GM08714 (cell line): Measurements from ENCODE around the gene LCN12.

ENCODE experiments used
- H3K4me3 ChIP-seq: fragments of 200-500 bp; sonication (Bioruptor generic); 2 replicates; pipeline ENCODE4 v1.5.1; 2014; ENCODE audit warnings: mild to moderate bottlenecking, low read length, inconsistent platforms
- ZNF274 ChIP-seq: IDR thresholded peaks from 2 replicates; pipeline ENCODE4 v1.6.1; 2012; ENCODE audit warnings: mild to moderate bottlenecking, low read depth, low read length

Gene LCN12

DNA sequence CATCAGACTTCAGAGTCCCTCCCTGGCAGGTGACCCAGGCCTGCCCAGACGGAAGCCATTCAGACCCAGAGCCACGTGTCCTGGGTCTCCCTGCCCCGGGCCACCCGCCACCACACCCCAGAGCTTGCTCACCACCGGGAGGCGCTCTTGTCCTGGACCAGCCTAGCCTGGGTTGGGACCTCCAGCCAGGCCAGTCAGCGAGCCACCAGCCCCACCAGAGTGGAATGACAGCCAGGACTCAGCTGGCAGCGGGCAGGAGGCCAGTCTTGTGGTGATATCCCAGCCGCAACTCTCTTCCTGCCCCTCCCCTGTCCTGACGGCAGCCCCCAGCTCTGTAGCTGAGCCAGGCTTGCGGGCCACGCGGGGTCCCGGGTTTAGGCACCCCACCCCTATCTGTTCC, 23.6 kb downstream of the LCN12 start:
- no peak for TF ChIP-seq ZNF274
- H3K4me3 ChIP-seq: no peak overlapping the region

- H3K4me3 ChIP-seq: no peak within 1 kb of the TSS
- TF ChIP-seq ZNF274: no peak
Measured at GRCh38 chr9:136977223-136977622, 25.1 kb downstream of the LCN12 start, which contains the start of gene PTGDS. TSS of gene PTGDS (plus strand) at chr9:136977504. CDS start at chr9:136977579, 75 bp downstream.

GRCh38 chr9:136977649-136978072, 25.6 kb downstream of the LCN12 start:
- TF ChIP-seq ZNF274: no peak
- no peak overlapping the region for H3K4me3 ChIP-seq

- TF ChIP-seq ZNF274: no peak
Measured at GRCh38 chr9:136978073-136978864, 26.2 kb downstream of the LCN12 start.

DNA sequence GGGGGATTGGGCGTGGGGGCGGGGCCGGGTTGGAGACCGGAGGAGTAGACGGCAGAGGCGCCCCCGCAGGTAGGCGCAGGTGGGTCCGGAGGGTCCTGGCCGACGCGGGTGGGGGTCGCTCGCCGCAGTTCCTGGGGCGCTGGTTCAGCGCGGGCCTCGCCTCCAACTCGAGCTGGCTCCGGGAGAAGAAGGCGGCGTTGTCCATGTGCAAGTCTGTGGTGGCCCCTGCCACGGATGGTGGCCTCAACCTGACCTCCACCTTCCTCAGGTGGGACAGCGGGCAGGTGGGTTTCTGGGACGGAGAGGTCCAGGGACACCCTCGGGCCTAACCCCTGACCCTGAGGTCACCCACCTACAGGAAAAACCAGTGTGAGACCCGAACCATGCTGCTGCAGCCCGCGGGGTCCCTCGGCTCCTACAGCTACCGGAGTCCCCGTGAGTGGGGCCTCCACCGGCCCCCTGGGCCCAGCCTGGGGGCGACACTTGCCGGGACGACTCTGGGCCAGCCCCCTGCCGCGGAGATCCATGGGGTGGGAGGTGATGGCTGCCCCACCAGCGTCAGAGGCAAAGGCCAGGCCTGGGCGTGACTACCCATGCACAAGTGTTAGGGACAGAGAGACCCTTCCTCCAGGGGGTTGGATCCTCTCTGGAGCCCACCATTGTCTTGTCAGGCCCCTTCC, 26.9 kb downstream of the LCN12 start:
- no peak for TF ChIP-seq ZNF274
- no peak overlapping the region for H3K4me3 ChIP-seq

More at GRCh38 chr9:136978073-136978864, 26.2 kb downstream of the LCN12 start:
- H3K4me3 ChIP-seq: no peak overlapping the region

- no peak for TF ChIP-seq ZNF274
- no peak overlapping the region for H3K4me3 ChIP-seq
Measured at GRCh38 chr9:136979769-136980587, 27.9 kb downstream of the LCN12 start.

DNA sequence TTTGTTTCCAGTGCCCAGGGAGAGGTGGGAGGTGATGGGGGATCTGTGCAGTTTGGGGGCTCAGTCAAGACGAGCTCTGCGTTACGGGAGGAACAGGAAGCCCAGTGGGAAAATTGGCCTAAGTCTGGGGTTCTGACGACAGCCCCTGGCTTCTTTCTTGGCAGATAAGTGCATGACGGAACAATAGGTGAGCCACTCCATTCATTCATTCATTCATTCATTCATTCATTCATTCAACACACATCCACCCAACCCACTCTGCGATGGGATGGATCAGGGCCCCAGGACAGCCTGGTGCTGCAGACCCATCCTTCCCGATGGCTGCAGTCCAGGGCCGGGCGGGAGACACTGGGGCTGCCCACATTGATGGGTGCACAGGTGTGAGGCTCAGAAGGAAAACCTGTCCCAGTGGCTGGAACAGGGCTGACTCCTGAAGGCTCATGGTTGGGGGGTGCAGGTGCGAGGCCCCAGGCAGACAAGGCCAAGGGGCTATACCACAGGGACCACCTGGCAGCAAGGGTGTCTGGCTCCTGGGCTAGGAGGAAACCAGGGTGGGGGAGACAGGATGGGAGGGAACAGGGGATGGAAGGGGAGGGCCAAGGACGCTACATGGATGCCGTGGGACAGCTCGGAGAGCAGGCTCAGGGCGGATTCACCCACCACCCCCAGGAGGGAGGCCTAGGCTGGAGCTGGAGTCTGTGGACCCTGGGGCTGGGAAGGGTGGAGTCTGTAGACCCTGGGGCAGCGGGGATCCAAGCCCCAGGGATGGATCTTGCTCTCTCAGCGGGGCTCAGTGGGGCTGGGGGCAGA, 28.8 kb downstream of the LCN12 start:
- no peak overlapping the region for H3K4me3 ChIP-seq
- TF ChIP-seq ZNF274: no peak

DNA sequence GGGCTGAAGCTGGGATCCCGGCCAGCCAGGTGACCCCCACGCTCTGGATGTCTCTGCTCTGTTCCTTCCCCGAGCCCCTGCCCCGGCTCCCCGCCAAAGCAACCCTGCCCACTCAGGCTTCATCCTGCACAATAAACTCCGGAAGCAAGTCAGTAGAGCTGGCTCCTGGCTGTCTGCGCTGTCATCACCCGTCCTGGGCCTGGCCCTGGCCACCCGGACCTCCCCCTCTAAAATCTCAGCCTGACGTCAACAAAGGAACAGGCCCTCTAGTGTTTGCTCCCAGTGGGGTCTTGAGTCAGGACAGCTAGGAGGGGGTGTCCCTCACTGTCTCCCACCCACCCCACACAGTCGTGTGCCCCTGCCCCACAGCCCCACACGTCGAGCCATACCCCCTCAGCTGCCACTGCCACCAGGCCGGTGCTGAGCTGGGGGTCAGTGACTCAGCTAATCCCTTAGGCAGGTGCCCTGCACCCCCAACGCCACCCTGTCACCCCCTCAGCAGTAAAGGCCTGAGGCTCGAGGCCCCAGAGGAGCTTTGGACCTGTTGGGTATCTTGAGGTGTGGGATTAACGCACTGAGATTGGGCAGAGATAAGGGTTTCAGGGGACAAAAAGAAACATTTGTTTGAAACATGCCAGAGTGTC, 29.6 kb downstream of the LCN12 start:
- H3K4me3 ChIP-seq: no peak overlapping the region
- no peak for TF ChIP-seq ZNF274

DNA sequence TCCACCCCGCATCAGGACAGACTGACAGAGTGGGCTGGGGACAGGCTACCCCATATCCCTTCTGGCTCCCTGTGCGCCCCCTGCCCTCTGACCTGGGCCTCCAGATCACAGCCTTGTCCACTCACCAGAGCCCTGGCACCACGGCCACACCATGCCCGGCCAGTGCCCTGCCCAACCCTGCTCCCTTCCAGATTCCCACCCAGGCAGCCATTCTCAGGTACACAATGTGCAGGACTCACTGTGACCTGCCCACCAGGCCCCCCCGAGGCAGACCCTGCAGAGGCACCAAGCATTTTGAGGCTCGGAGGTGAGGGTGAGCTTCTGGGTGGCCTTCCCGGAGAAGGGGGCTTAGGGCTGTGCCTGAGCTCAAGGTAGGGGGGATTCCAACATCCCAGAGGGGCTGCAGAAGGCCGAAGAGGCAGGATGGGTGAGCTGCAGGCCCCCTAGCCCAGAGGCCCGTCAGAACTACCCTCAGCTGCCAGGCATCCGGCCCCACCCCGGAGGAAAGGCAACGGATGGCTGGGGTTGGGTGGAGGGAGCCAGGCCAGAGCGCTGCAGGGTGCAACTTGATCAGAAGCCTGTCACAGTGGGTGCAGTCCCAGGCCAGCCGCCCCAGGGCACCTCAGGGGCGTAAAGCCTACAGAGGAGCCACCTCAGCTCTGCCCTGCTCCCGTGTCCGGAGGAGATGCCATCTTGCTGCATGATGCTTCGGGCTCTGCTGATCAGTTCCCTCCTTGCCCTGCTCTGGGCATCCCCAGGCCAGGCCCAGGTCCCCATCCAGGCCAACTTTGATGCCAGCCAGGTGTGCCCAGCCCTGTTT, 30.4 kb downstream of the LCN12 start, which contains the start of gene LCNL1:
Gene LCNL1 (plus strand): TSS at position 762 of the 820 bp plus-strand sequence. CDS start 594 bp downstream, outside the sequence.
- no peak for TF ChIP-seq ZNF274
- H3K4me3 ChIP-seq: no peak within 1 kb of the TSS

DNA sequence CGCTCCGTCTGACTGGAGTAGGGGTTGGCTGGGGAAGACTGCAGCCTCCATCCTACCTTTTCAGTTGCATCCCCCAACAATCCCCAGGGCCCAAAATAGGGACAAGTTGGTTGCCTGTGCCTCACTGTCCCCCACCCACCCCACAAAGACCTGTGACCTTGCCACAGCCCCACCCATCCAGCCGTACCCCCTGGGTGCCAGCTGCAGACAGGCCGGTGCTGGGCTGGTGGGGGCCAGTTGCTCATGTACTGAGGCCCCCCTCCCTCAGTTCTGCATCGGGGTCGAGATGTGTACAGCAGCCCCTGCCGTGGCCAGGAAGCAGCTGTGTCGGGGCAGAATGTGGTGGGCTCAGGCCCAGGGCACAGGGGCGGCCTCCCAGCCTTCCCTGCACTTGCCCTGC, 31.1 kb downstream of the LCN12 start:
- no peak overlapping the region for H3K4me3 ChIP-seq
- TF ChIP-seq ZNF274: no peak

- TF ChIP-seq ZNF274: no peak
- no peak overlapping the region for H3K4me3 ChIP-seq
Measured at GRCh38 chr9:136983656-136984314, 31.7 kb downstream of the LCN12 start.
